ENCODE data around the gene RNU5B-1. TPM values are rescaled to one million over a fixed set of nuclear protein-coding genes. Genes with fewer than 3 reads are reported as not detected.
A peak's percentile ranks its signal among the peaks of the same experiment; 100 is the strongest.

RNU5B-1 gene
- polyA plus RNA-seq, 4 donors: not detected

GRCh38 chr15:65338823-65339222 lies 34.3 kb downstream of the RNU5B-1 start:
- Histone ChIP-seq H3K4me3 (ENCODE audit: low read depth in 1 of 3, low read length in 3 of 3) (no peak overlapping the region), H3K4me1 (ENCODE audit: control insufficient read depth in 3 of 3, insufficient read depth in 2 of 3, low read depth in 1 of 3, low read length in 2 of 3) (peaks cover 0 to 14% (median 0%) of the 10 kb centered on the region in 3 donors), H3K27ac (ENCODE audit: low read depth in 1 of 3, low read length in 2 of 3) (no peak overlapping the region), H3K27me3 (ENCODE audit: control insufficient read depth in 3 of 3, insufficient read depth in 3 of 3, low read length in 3 of 3) (no peaks in the 10 kb centered on the region), H3K36me3 (ENCODE audit: control insufficient read depth in 3 of 3, insufficient read depth in 2 of 3, low read depth in 1 of 3, low read length in 3 of 3) (no peaks in the 10 kb centered on the region), H3K9me3 (ENCODE audit: control insufficient read depth in 2 of 2, insufficient read depth in 1 of 2, low read depth in 1 of 2, low read length in 1 of 2) (no peaks in the 10 kb centered on the region)
- no peak for FAIRE-seq
- 86 to 92% (median 88%) methylated on average over 8 of the region's 8 CpGs for WGBS, 3 donors
- no peak for DNase-seq

GRCh38 chr15:65339416-65339815 lies 34.9 kb downstream of the RNU5B-1 start:
- peak overlapping the region in 1 of 3 donors; percentile 1 for H3K27ac ChIP-seq (ENCODE audit: low read depth in 1 of 3, low read length in 2 of 3)

GRCh38 chr15:65339920-65340319 lies 35.4 kb downstream of the RNU5B-1 start:
- WGBS, 3 donors: 9 to 32% (median 21%) methylated on average over 7 of the region's 7 CpGs
- no peaks in the 10 kb centered on the region for H3K9me3 ChIP-seq (ENCODE audit: control insufficient read depth in 2 of 2, insufficient read depth in 1 of 2, low read depth in 1 of 2, low read length in 1 of 2)
- no peaks in the 10 kb centered on the region for H3K27me3 ChIP-seq (ENCODE audit: control insufficient read depth in 3 of 3, insufficient read depth in 3 of 3, low read length in 3 of 3)
- no peaks in the 10 kb centered on the region for H3K36me3 ChIP-seq (ENCODE audit: control insufficient read depth in 3 of 3, insufficient read depth in 2 of 3, low read depth in 1 of 3, low read length in 3 of 3)
- H3K27ac ChIP-seq (ENCODE audit: low read depth in 1 of 3, low read length in 2 of 3): peak overlapping the region in 1 of 3 donors; percentile 1
- H3K4me1 ChIP-seq (ENCODE audit: control insufficient read depth in 3 of 3, insufficient read depth in 2 of 3, low read depth in 1 of 3, low read length in 2 of 3): peaks cover 0 to 14% (median 0%) of the 10 kb centered on the region in 3 donors
- FAIRE-seq: no peak
- H3K4me3 ChIP-seq (ENCODE audit: low read depth in 1 of 3, low read length in 3 of 3): no peak overlapping the region
- peak; percentile 37 to 77 for DNase-seq

More at GRCh38 chr15:65339416-65339815, 34.9 kb downstream of the RNU5B-1 start:
- Histone ChIP-seq H3K36me3 (ENCODE audit: control insufficient read depth in 3 of 3, insufficient read depth in 2 of 3, low read depth in 1 of 3, low read length in 3 of 3) (no peaks in the 10 kb centered on the region), H3K27me3 (ENCODE audit: control insufficient read depth in 3 of 3, insufficient read depth in 3 of 3, low read length in 3 of 3) (no peaks in the 10 kb centered on the region), H3K9me3 (ENCODE audit: control insufficient read depth in 2 of 2, insufficient read depth in 1 of 2, low read depth in 1 of 2, low read length in 1 of 2) (no peaks in the 10 kb centered on the region), H3K4me3 (ENCODE audit: low read depth in 1 of 3, low read length in 3 of 3) (no peak overlapping the region), H3K4me1 (ENCODE audit: control insufficient read depth in 3 of 3, insufficient read depth in 2 of 3, low read depth in 1 of 3, low read length in 2 of 3) (peaks cover 0 to 14% (median 0%) of the 10 kb centered on the region in 3 donors)
- no peak for FAIRE-seq
- WGBS, 3 donors: 73 to 80% (median 74%) methylated on average over 6 of the region's 6 CpGs
- DNase-seq: no peak

- peaks cover 0 to 14% (median 0%) of the 10 kb centered on the region in 3 donors for H3K4me1 ChIP-seq (ENCODE audit: control insufficient read depth in 3 of 3, insufficient read depth in 2 of 3, low read depth in 1 of 3, low read length in 2 of 3)
- DNase-seq: no peak
- H3K27ac ChIP-seq (ENCODE audit: low read depth in 1 of 3, low read length in 2 of 3): no peak overlapping the region
- no peak for FAIRE-seq
- WGBS, 3 donors: 87 to 92% (median 89%) methylated on average over 9 of the region's 9 CpGs
- no peak overlapping the region for H3K4me3 ChIP-seq (ENCODE audit: low read depth in 1 of 3, low read length in 3 of 3)
- H3K36me3 ChIP-seq (ENCODE audit: control insufficient read depth in 3 of 3, insufficient read depth in 2 of 3, low read depth in 1 of 3, low read length in 3 of 3): no peaks in the 10 kb centered on the region
- no peaks in the 10 kb centered on the region for H3K9me3 ChIP-seq (ENCODE audit: control insufficient read depth in 2 of 2, insufficient read depth in 1 of 2, low read depth in 1 of 2, low read length in 1 of 2)
- H3K27me3 ChIP-seq (ENCODE audit: control insufficient read depth in 3 of 3, insufficient read depth in 3 of 3, low read length in 3 of 3): no peaks in the 10 kb centered on the region
Observed at GRCh38 chr15:65342493-65342892, 38.0 kb downstream of the RNU5B-1 start.

GRCh38 chr15:65343374-65343981 lies 39.0 kb downstream of the RNU5B-1 start:
- Histone ChIP-seq H3K9me3 (ENCODE audit: control insufficient read depth in 2 of 2, insufficient read depth in 1 of 2, low read depth in 1 of 2, low read length in 1 of 2) (no peaks in the 10 kb centered on the region), H3K27ac (ENCODE audit: low read depth in 1 of 3, low read length in 2 of 3) (no peak overlapping the region), H3K27me3 (ENCODE audit: control insufficient read depth in 3 of 3, insufficient read depth in 3 of 3, low read length in 3 of 3) (no peaks in the 10 kb centered on the region), H3K4me3 (ENCODE audit: low read depth in 1 of 3, low read length in 3 of 3) (no peak overlapping the region), H3K4me1 (ENCODE audit: control insufficient read depth in 3 of 3, insufficient read depth in 2 of 3, low read depth in 1 of 3, low read length in 2 of 3) (peaks cover 0 to 14% (median 0%) of the 10 kb centered on the region in 3 donors), H3K36me3 (ENCODE audit: control insufficient read depth in 3 of 3, insufficient read depth in 2 of 3, low read depth in 1 of 3, low read length in 3 of 3) (no peaks in the 10 kb centered on the region)
- DNase-seq: no peak
- WGBS, 3 donors: 80 to 86% (median 83%) methylated on average over 9 to 10 of the region's 10 CpGs
- FAIRE-seq: no peak

GRCh38 chr15:65344214-65344913 lies 39.9 kb downstream of the RNU5B-1 start:
- 76 to 85% (median 84%) methylated on average over 8 of the region's 8 CpGs for WGBS, 3 donors
- no peak for FAIRE-seq

GRCh38 chr15:65344914-65345275 lies 40.4 kb downstream of the RNU5B-1 start:
- 70 to 81% (median 73%) methylated on average over 2 of the region's 2 CpGs for WGBS, 3 donors
- DNase-seq (no peak), FAIRE-seq (no peak)
- Histone ChIP-seq H3K9me3 (ENCODE audit: control insufficient read depth in 2 of 2, insufficient read depth in 1 of 2, low read depth in 1 of 2, low read length in 1 of 2) (no peaks in the 10 kb centered on the region), H3K36me3 (ENCODE audit: control insufficient read depth in 3 of 3, insufficient read depth in 2 of 3, low read depth in 1 of 3, low read length in 3 of 3) (no peaks in the 10 kb centered on the region), H3K4me1 (ENCODE audit: control insufficient read depth in 3 of 3, insufficient read depth in 2 of 3, low read depth in 1 of 3, low read length in 2 of 3) (peaks cover 0 to 8% (median 0%) of the 10 kb centered on the region in 3 donors), H3K4me3 (ENCODE audit: low read depth in 1 of 3, low read length in 3 of 3) (no peak overlapping the region), H3K27me3 (ENCODE audit: control insufficient read depth in 3 of 3, insufficient read depth in 3 of 3, low read length in 3 of 3) (no peaks in the 10 kb centered on the region), H3K27ac (ENCODE audit: low read depth in 1 of 3, low read length in 2 of 3) (no peak overlapping the region)

More at GRCh38 chr15:65344214-65344913, 39.9 kb downstream of the RNU5B-1 start:
- no peaks in the 10 kb centered on the region for H3K27me3 ChIP-seq (ENCODE audit: control insufficient read depth in 3 of 3, insufficient read depth in 3 of 3, low read length in 3 of 3)
- H3K27ac ChIP-seq (ENCODE audit: low read depth in 1 of 3, low read length in 2 of 3): no peak overlapping the region
- H3K4me3 ChIP-seq (ENCODE audit: low read depth in 1 of 3, low read length in 3 of 3): no peak overlapping the region
- peaks cover 0 to 14% (median 0%) of the 10 kb centered on the region in 3 donors for H3K4me1 ChIP-seq (ENCODE audit: control insufficient read depth in 3 of 3, insufficient read depth in 2 of 3, low read depth in 1 of 3, low read length in 2 of 3)
- no peaks in the 10 kb centered on the region for H3K9me3 ChIP-seq (ENCODE audit: control insufficient read depth in 2 of 2, insufficient read depth in 1 of 2, low read depth in 1 of 2, low read length in 1 of 2)
- no peaks in the 10 kb centered on the region for H3K36me3 ChIP-seq (ENCODE audit: control insufficient read depth in 3 of 3, insufficient read depth in 2 of 3, low read depth in 1 of 3, low read length in 3 of 3)
- DNase-seq: no peak

- H3K36me3 ChIP-seq (ENCODE audit: control insufficient read depth in 3 of 3, insufficient read depth in 2 of 3, low read depth in 1 of 3, low read length in 3 of 3): no peaks in the 10 kb centered on the region
- WGBS, 3 donors: 65 to 72% (median 69%) methylated on average over 6 of the region's 6 CpGs
- no peak for FAIRE-seq
Observed at GRCh38 chr15:65346856-65347598, 42.5 kb downstream of the RNU5B-1 start.

More at GRCh38 chr15:65346856-65347598, 42.5 kb downstream of the RNU5B-1 start:
- Histone ChIP-seq H3K27ac (ENCODE audit: low read depth in 1 of 3, low read length in 2 of 3) (no peak overlapping the region), H3K9me3 (ENCODE audit: control insufficient read depth in 2 of 2, insufficient read depth in 1 of 2, low read depth in 1 of 2, low read length in 1 of 2) (no peaks in the 10 kb centered on the region), H3K27me3 (ENCODE audit: control insufficient read depth in 3 of 3, insufficient read depth in 3 of 3, low read length in 3 of 3) (no peaks in the 10 kb centered on the region), H3K4me1 (ENCODE audit: control insufficient read depth in 3 of 3, insufficient read depth in 2 of 3, low read depth in 1 of 3, low read length in 2 of 3) (no peaks in the 10 kb centered on the region), H3K4me3 (ENCODE audit: low read depth in 1 of 3, low read length in 3 of 3) (no peak overlapping the region)
- no peak for DNase-seq
